Coronary artery (tissue), 2 donors: Measurements from ENCODE around the gene GATM.

Experiments
- DNase-seq: peaks from one replicate; pipeline ENCODE4 v3.0.0-alpha.2; 2017; ENCODE audit warnings: low spot score
- H3K27ac ChIP-seq, 2 donors: fragments of 200-600 bp; sonication (generic); one replicate each; pipeline ENCODE4 v1.5.1; 2016 to 2019
- H3K4me3 ChIP-seq: fragments of 200-600 bp; sonication (generic); 2 replicates; pipeline ENCODE4 v1.5.1; 2016; ENCODE audit warnings: mild to moderate bottlenecking, moderate library complexity
- TF ChIP-seq, protein P1 (sequence below): fragments of 200-600 bp; sonication (generic); IDR thresholded peaks from one replicate; pipeline ENCODE4 v1.5.1; 2019; ENCODE audit warnings: antibody characterized with exemption

The GATM gene

DNA sequence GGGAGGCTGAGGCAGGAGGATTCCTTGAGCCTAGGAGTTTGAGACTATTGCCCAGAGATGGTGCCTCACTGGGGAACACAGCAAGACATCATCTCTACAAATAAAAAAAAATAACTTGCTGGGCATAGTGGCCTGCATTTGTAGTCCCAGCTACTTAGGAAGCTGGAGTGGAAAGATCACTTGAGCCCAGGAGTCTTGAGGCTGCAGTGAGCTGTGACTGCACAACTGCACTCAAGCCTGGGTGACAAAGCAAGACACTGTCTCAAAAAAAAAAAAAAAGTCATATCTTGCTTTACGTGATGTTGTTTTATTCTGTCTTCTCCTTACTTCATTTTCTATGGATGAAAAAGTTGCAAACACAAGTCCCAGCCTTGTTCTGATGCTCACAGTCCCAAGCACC is 14.1 kb downstream of the GATM start:
- Histone ChIP-seq H3K27ac (no peak overlapping the region), H3K4me3 (no peak overlapping the region)
- TF ChIP-seq, protein P1, sequence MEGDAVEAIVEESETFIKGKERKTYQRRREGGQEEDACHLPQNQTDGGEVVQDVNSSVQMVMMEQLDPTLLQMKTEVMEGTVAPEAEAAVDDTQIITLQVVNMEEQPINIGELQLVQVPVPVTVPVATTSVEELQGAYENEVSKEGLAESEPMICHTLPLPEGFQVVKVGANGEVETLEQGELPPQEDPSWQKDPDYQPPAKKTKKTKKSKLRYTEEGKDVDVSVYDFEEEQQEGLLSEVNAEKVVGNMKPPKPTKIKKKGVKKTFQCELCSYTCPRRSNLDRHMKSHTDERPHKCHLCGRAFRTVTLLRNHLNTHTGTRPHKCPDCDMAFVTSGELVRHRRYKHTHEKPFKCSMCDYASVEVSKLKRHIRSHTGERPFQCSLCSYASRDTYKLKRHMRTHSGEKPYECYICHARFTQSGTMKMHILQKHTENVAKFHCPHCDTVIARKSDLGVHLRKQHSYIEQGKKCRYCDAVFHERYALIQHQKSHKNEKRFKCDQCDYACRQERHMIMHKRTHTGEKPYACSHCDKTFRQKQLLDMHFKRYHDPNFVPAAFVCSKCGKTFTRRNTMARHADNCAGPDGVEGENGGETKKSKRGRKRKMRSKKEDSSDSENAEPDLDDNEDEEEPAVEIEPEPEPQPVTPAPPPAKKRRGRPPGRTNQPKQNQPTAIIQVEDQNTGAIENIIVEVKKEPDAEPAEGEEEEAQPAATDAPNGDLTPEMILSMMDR: no peak
- DNase-seq: no peak

DNA sequence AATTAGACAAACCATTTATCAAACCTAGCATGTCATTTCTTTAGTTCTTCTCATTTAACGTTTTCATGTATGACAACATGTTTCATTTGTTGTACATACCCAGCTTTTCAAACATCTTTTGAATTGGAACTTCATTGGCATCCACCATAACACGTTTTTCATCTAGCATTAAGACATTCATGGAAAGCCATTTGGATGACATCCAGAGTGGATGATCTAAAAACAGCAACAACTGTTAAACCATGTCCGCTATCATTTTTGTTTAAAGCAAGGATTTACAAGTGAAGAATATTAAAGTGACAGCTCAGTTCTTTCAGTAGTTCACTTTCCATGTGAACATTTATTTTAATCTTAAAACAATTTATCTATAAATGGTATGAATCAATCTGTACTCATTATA is 14.5 kb downstream of the GATM start:
- TF ChIP-seq, protein P1: no peak
- Histone ChIP-seq H3K27ac (no peak overlapping the region), H3K4me3 (no peak overlapping the region)
- no peak for DNase-seq

DNA sequence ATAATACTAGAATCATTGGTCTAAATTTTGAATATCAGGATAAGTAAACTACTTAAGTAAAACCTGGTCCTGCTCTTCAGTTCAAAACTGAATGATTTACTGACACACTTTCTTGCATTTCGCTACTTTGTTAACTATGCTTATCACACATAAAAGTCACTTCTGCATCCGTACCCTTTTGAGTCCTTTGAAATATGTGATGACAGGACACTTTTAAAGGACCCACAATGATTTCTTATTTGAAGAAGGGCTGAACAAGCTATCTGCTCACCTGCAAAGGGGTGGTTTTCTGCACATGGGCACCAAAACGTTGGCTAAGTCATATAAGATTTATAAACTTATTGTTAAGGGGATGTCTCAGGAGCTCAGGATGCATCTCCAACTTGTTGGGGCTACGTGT is 15.0 kb downstream of the GATM start:
- DNase-seq: no peak
- TF ChIP-seq, protein P1: no peak
- Histone ChIP-seq H3K27ac (no peak overlapping the region), H3K4me3 (no peak overlapping the region)

DNA sequence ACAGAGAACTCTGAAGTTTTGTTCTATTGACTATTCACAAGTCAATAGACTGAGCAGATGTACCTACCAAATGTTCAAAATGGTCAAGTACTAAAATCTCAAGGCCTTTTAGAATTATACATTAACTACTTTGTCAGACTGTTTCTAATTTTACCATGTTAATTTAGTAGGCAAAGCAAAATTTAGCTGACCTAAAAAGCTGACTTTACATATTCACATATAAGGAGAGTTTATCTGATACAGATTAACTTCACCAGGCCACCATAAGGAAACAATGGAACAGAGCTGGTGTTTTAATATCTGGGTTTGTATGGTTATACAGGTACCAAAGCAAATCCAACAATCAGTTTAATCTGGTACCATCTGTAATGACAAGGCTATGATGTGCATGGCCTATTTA is 15.9 kb downstream of the GATM start:
- H3K4me3 ChIP-seq: no peak overlapping the region
- no peak for DNase-seq
- no peak overlapping the region for H3K27ac ChIP-seq
- TF ChIP-seq, protein P1: no peak

DNA sequence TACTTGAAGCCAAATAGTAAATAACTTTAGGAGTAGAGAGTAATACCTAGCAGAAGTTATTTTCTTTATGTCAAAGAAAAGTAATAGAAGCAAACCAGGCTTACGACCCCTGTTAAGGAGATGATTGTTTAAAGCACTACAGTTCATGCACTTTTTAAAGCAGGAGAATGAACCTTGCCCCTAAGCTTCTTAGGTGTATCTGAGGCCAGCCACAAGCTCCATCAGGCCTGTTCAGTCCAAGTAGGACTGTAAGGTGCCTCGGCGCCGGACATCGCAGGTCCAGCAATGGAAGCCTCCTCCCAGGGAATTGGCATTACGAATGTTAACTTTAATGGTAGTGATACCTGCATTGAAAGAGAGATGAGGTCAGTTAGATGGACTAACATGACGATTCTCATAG is 16.5 kb downstream of the GATM start:
- TF ChIP-seq, protein P1: no peak
- Histone ChIP-seq H3K4me3 (no peak overlapping the region), H3K27ac (no peak overlapping the region)
- DNase-seq: no peak

DNA sequence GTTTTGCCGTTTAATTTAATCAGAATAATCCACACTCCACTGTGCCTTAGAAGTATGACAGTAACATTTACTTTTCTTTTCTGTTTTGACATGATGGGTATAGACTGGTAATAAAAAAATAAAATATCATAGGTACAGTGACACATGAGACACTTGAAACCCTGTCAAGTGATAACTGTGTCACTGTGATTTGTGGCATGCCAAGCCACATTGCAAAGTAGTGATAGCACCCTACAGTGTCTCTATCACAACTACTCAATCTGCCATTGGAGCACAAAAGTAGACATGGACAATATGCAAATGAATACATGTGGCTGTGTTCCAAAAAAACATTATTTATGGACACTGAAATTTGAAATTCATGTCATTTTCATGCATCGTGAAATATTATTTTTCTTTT is 22.5 kb downstream of the GATM start:
- Histone ChIP-seq H3K27ac (no peak overlapping the region), H3K4me3 (no peak overlapping the region)
- no peak for DNase-seq
- TF ChIP-seq, protein P1: no peak

DNA sequence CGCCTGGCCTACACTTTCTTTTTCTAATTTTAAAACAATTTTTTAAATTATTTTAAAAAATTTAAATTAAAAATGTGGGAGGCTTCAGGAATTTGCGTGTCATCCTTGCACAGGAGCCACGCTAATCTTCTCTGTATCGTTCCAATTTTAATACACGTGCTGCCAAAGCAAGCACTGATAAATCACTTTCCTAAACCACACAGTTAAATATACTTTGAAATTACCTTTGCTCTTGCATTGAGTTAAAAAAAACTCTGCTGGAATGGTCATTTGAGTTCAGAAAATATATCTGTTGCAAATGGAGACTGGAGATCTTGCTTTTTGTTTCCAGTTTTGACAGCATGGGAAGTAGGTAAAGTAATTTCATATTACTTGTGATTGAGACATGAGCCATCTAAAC is 23.6 kb downstream of the GATM start:
- TF ChIP-seq, protein P1: no peak
- DNase-seq: no peak
- no peak overlapping the region for H3K4me3 ChIP-seq
- no peak overlapping the region for H3K27ac ChIP-seq
